A549 (cell line): ENCODE data around the gene DUT. TPM values are rescaled to one million over a fixed set of nuclear protein-coding genes. Genes with fewer than 3 reads are reported as not detected.

Experiments
- ATAC-seq, 2 experiments: fragments of 200-7000 bp in 1 of 2; fragments of >200 bp in 1 of 2; cut with Nextera tagmentation in 1 of 2; cut with Tn5 transposase in 1 of 2; 3 replicates each; pipeline versions ENCODE4 v1.8.0 to v1.9.1; 2018 to 2020; ENCODE audit warnings: mild to moderate bottlenecking in 1 of 2, moderate library complexity in 1 of 2
- CTCF ChIA-PET: fragments of 300-600 bp; sonication (Branson Sonifier 250); formaldehyde crosslinking; extraction: SDS; loops from one replicate; lab custom pipeline; 2021; ENCODE audit warnings: antibody characterized with exemption, inconsistent platforms; lab: Yijun Ruan, JAX
- POLR2A ChIA-PET: fragments of 350-600 bp; formaldehyde crosslinking; extraction: SDS; loops from one replicate; lab custom pipeline; 2021; ENCODE audit warnings: antibody characterized with exemption, inconsistent platforms; lab: Yijun Ruan, JAX
- DNase-seq, 2 experiments: peaks; one replicate each; pipeline versions ENCODE4 v3.0.0 to v3.0.0-alpha.2; 2011 to 2016; ENCODE audit warnings: low read depth in 1 of 2, low spot score in 1 of 2
- FAIRE-seq: peaks from 2 replicates; lab custom pipeline; 2011; peaks lifted over from hg19 to GRCh38; lab: Jason Lieb, UNC
- H3K27ac ChIP-seq, 2 experiments: fragments of >200 bp; sonication (Bioruptor Twin); formaldehyde crosslinking; 3 replicates each; pipeline ENCODE4 v1.5.1; 2016 to 2017
- H3K4me1 ChIP-seq: fragments of >200 bp; sonication (Bioruptor Twin); formaldehyde crosslinking; 3 replicates; pipeline ENCODE4 v1.6.1; 2016
- H3K4me2 ChIP-seq: fragments of >200 bp; sonication (Bioruptor Twin); formaldehyde crosslinking; 3 replicates; pipeline ENCODE4 v1.6.1; 2016
- H3K4me3 ChIP-seq: fragments of >200 bp; sonication (Bioruptor Twin); formaldehyde crosslinking; 3 replicates; pipeline ENCODE4 v1.5.1; 2016
- H3K9me3 ChIP-seq: fragments of >200 bp; sonication (Bioruptor Twin); formaldehyde crosslinking; 3 replicates; pipeline ENCODE4 v1.6.1; 2016
- BCL3 ChIP-seq: fragments of >200 bp; sonication (Bioruptor Twin); formaldehyde crosslinking; IDR thresholded peaks from 3 replicates; pipeline ENCODE4 v1.6.1; 2016
- CBX2 ChIP-seq: fragments of 200-600 bp; sonication (generic); IDR thresholded peaks from 2 replicates; pipeline ENCODE4 v1.6.1; 2016; ENCODE audit warnings: low read depth, mild to moderate bottlenecking, borderline replicate concordance
- CBX8 ChIP-seq: fragments of 200-600 bp; sonication (generic); IDR thresholded peaks from 2 replicates; pipeline ENCODE4 v1.6.1; 2016
- CEBPB ChIP-seq, 2 experiments: fragments of >200 bp in 1 of 2; sonication (Bioruptor Twin) in 1 of 2; formaldehyde crosslinking in 1 of 2; IDR thresholded peaks; 2 replicates each; pipeline ENCODE4 v1.6.1; 2012 to 2016
- CTCF ChIP-seq: fragments of >200 bp; sonication (Bioruptor Twin); formaldehyde crosslinking; IDR thresholded peaks from 3 replicates; pipeline ENCODE4 v1.5.1; 2016
- E2F6 ChIP-seq: IDR thresholded peaks from 2 replicates; pipeline ENCODE4 v1.6.1; 2012; ENCODE audit warnings: low read depth, borderline replicate concordance
- FOSL2 ChIP-seq, 2 experiments: fragments of 450-650 bp in 1 of 2; fragments of >200 bp in 1 of 2; sonication (Bioruptor Twin) in 1 of 2; formaldehyde crosslinking; IDR thresholded peaks; 2 replicates each; pipeline versions ENCODE4 v1.5.0 to v1.6.1; 2016 to 2020; ENCODE audit warnings: mild to moderate bottlenecking in 1 of 2, moderate library complexity in 1 of 2
- HEYL ChIP-seq: fragments of 250-450 bp; sonication (Bioruptor Pico); IDR thresholded peaks from 2 replicates; pipeline ENCODE4 v1.8.0; 2021; ENCODE audit warnings: mild to moderate bottlenecking, moderate library complexity
- HOXA7 ChIP-seq: fragments of 250-450 bp; sonication (Bioruptor Pico); IDR thresholded peaks from 2 replicates; pipeline ENCODE4 v1.5.0; 2020; ENCODE audit warnings: mild to moderate bottlenecking, moderate library complexity
- HOXB13 ChIP-seq: fragments of 250-450 bp; sonication (Bioruptor Pico); IDR thresholded peaks from 2 replicates; pipeline ENCODE4 v1.5.0; 2020; ENCODE audit warnings: low read depth, mild to moderate bottlenecking, moderate library complexity
- HOXB5 ChIP-seq: fragments of 250-450 bp; sonication (Bioruptor Pico); IDR thresholded peaks from 2 replicates; pipeline ENCODE4 v1.5.0; 2020; ENCODE audit warnings: mild to moderate bottlenecking, moderate library complexity
- JUN ChIP-seq, 2 experiments: fragments of >200 bp; sonication (Bioruptor Twin); formaldehyde crosslinking; IDR thresholded peaks; 2 replicates in 1 of 2; 3 replicates in 1 of 2; pipeline ENCODE4 v1.6.1; 2016 to 2017
- KDM1A ChIP-seq: fragments of 200-600 bp; sonication (generic); IDR thresholded peaks from 2 replicates; pipeline ENCODE4 v1.6.1; 2016; ENCODE audit warnings: low read depth, mild to moderate bottlenecking
- KDM5A ChIP-seq: fragments of 200-600 bp; sonication (generic); IDR thresholded peaks from 2 replicates; pipeline ENCODE4 v1.6.1; 2016; ENCODE audit warnings: antibody characterized with exemption, mild to moderate bottlenecking
- NPAS2 ChIP-seq: fragments of 250-450 bp; sonication (Bioruptor Pico); IDR thresholded peaks from 2 replicates; pipeline ENCODE4 v1.8.0; 2022; ENCODE audit warnings: mild to moderate bottlenecking, moderate library complexity, borderline replicate concordance
- POLR2AphosphoS2 ChIP-seq: conservative IDR thresholded peaks from 2 replicates; pipeline ENCODE4 v1.6.1; 2012; ENCODE audit warnings: low read length, improper control_type of control experiment, inconsistent platforms
- RARB ChIP-seq: fragments of 250-450 bp; sonication (Bioruptor Pico); IDR thresholded peaks from 2 replicates; pipeline ENCODE4 v1.8.0; 2021; ENCODE audit warnings: mild to moderate bottlenecking, moderate library complexity
- RCOR1 ChIP-seq: fragments of 150-350 bp; IDR thresholded peaks from 2 replicates; pipeline ENCODE4 v1.6.1; 2014; ENCODE audit warnings: antibody characterized with exemption, low read length, low read depth
- REST ChIP-seq: fragments of 200-600 bp; sonication (generic); IDR thresholded peaks from 2 replicates; pipeline ENCODE4 v1.6.1; 2016; ENCODE audit warnings: antibody characterized with exemption, mild to moderate bottlenecking, moderate library complexity
- TP53 ChIP-seq: fragments of 250-450 bp; sonication (Bioruptor Pico); IDR thresholded peaks from 2 replicates; pipeline ENCODE4 v1.5.0; 2021; ENCODE audit warnings: mild to moderate bottlenecking, moderate library complexity
- ZC3H11A ChIP-seq: fragments of 450-650 bp; IDR thresholded peaks from 2 replicates; pipeline ENCODE4 v1.6.1; 2014; ENCODE audit warnings: antibody characterized with exemption, mild to moderate bottlenecking
- WGBS: methylation state at CpG from one replicate; pipeline ENCODE4 v1.1.6; 2017; ENCODE audit errors: missing lambda C conversion rate; 5-methylcytosine and 5-hydroxymethylcytosine counted together
- polyA plus RNA-seq, 4 experiments: library from polyadenylated mRNA; depleted of rRNA in 3 of 4; stranded (reverse); fragments of >200 nt; fragmentation: RNase III in 1 of 4; extraction: RNeasy Plus Mini Kit Qiagen cat#74134 plus additional on column Dnase treatment in 1 of 4; gene quantifications; 2 replicates in 3 of 4; 3 replicates in 1 of 4; pipeline ENCODE4 v1.2.3, GENCODE V29; 2011 to 2017

The DUT gene
- polyA plus RNA-seq, 2 of the 4 experiments (the other 2 are of a cell fraction) = 89.1 to 114 TPM

GRCh38 chr15:48292458-48292857 lies 38.8 kb upstream of the DUT start:
- ChIA-PET CTCF (no interaction called here), POLR2A (no interaction called here)
- H3K4me2 ChIP-seq = no peak overlapping the region
- no peaks in the 10 kb centered on the region for H3K9me3 ChIP-seq
- 56% methylated on average over 4 of the region's 4 CpGs for WGBS
- TF ChIP-seq HOXA7 (CRISPR knock-in tag) = no peak
- TF ChIP-seq RARB (CRISPR knock-in tag) = no peak
- no peak for TF ChIP-seq CBX8
- TF ChIP-seq FOSL2 (IDR thresholded peaks at IDR 0.05) = no peak
- no peak for TF ChIP-seq FOSL2 (CRISPR knock-in tag; IDR thresholded peaks at IDR 0.05)
- TF ChIP-seq NPAS2 = no peak
- no peak for TF ChIP-seq CEBPB (IDR thresholded peaks at IDR 0.05)
- DNase-seq (no peak), ATAC-seq (no peak), FAIRE-seq (no peak)
- no peak overlapping the region for H3K27ac ChIP-seq
- H3K4me1 ChIP-seq = no peaks in the 10 kb centered on the region
- H3K4me3 ChIP-seq = no peak overlapping the region

GRCh38 chr15:48297668-48298067 lies 33.6 kb upstream of the DUT start:
- ATAC-seq (no peak), FAIRE-seq (no peak), DNase-seq (no peak)
- no peaks in the 10 kb centered on the region for H3K4me1 ChIP-seq
- no peak overlapping the region for H3K4me3 ChIP-seq
- CTCF ChIA-PET = interaction anchor here (2.4 kb wide), 1 partner anchor 12 kb away, joined by 10 read pairs; no protein-coding TSS in a partner anchor
- WGBS = 29% methylated on average over 2 of the region's 2 CpGs
- POLR2A ChIA-PET = no interaction called here
- no peak for TF ChIP-seq RARB (CRISPR knock-in tag)
- TF ChIP-seq E2F6 = no peak
- no peak for TF ChIP-seq BCL3
- TF ChIP-seq POLR2AphosphoS2 = no peak
- no peak for TF ChIP-seq HEYL (CRISPR knock-in tag)
- TF ChIP-seq HOXB5 (CRISPR knock-in tag) = no peak
- no peak for TF ChIP-seq ZC3H11A
- no peak for TF ChIP-seq JUN (IDR thresholded peaks at IDR 0.05)
- no peak for TF ChIP-seq KDM5A
- no peaks in the 10 kb centered on the region for H3K9me3 ChIP-seq
- H3K27ac ChIP-seq = no peak overlapping the region
- no peak overlapping the region for H3K4me2 ChIP-seq

- ATAC-seq (no peak), DNase-seq (no peak), FAIRE-seq (no peak)
- Histone ChIP-seq H3K4me1 (no peaks in the 10 kb centered on the region), H3K27ac (no peak overlapping the region), H3K4me3 (no peak overlapping the region), H3K9me3 (no peaks in the 10 kb centered on the region), H3K4me2 (no peak overlapping the region)
- ChIA-PET CTCF (interaction anchor here (1.2 kb wide), 1 partner anchor 15 kb away, joined by 3 read pairs; no protein-coding TSS in a partner anchor), POLR2A (no interaction called here)
- TF ChIP-seq CBX8 = no peak
- no peak for TF ChIP-seq TP53 (CRISPR knock-in tag)
- TF ChIP-seq HOXB5 (CRISPR knock-in tag) = no peak
- TF ChIP-seq RCOR1 = no peak
- no peak for TF ChIP-seq BCL3
- TF ChIP-seq CBX2 = no peak
- no peak for TF ChIP-seq KDM1A
- TF ChIP-seq HOXB13 (CRISPR knock-in tag) = no peak
- no peak for TF ChIP-seq HEYL (CRISPR knock-in tag)
- TF ChIP-seq CTCF = no peak
- no peak for TF ChIP-seq REST
- TF ChIP-seq HOXA7 (CRISPR knock-in tag) = no peak
- no peak for TF ChIP-seq CEBPB (IDR thresholded peaks at IDR 0.05)
- WGBS = 13% methylated on average over 2 of the region's 2 CpGs
These were observed 32.3 kb upstream of the DUT start for GRCh38 chr15:48298914-48299313.
